ENCODE measurements around the gene APCDD1L.

GRCh38 chr20:58537831-58538230 lies 22.6 kb upstream of the APCDD1L start:
- no peak for TF ChIP-seq EZH2phosphoT487 (IDR thresholded peaks at IDR 0.05; ENCODE audit: insufficient read depth, low read depth)
- TF ChIP-seq EZH2 (IDR thresholded peaks at IDR 0.05; ENCODE audit: insufficient read depth, poor library complexity, severe bottlenecking) = no peak
